NCI-H1694 treated with DMSO at 0.1 percent for 48 hours (cell line): Measurements from ENCODE around the gene ADGRG1.
"Not testable (repeated sequence)": the region's sequence is repeated elsewhere in the genome, so short reads cannot be mapped to it uniquely, and the experiment has no call there.

ENCODE experiments used
- DNase-seq: peaks from one replicate; lab custom pipeline; 2025; lab: John Stamatoyannopoulos, UW

Gene ADGRG1

GRCh38 chr16:57699899-57700298 is 71.5 kb downstream of the ADGRG1 start:
- no peak for DNase-seq

GRCh38 chr16:57700781-57701551 is 72.5 kb downstream of the ADGRG1 start:
- no peak for DNase-seq

- no peak for DNase-seq
Measured at GRCh38 chr16:57701759-57702371, 73.4 kb downstream of the ADGRG1 start.

- no peak for DNase-seq
Measured at GRCh38 chr16:57703416-57704010, 75.1 kb downstream of the ADGRG1 start.

- DNase-seq: no peak
Measured at GRCh38 chr16:57704011-57704904, 75.8 kb downstream of the ADGRG1 start.

- DNase-seq: no peak
Measured at GRCh38 chr16:57704905-57705852, 76.7 kb downstream of the ADGRG1 start.

- no peak for DNase-seq
Measured at GRCh38 chr16:57706717-57707116, 78.3 kb downstream of the ADGRG1 start.

- no peak for DNase-seq
Measured at GRCh38 chr16:57707331-57707730, 78.9 kb downstream of the ADGRG1 start.

- no peak for DNase-seq
Measured at GRCh38 chr16:57708168-57708567, 79.7 kb downstream of the ADGRG1 start.

- DNase-seq: no peak
Measured at GRCh38 chr16:57709663-57710062, 81.2 kb downstream of the ADGRG1 start.

- no peak for DNase-seq
Measured at GRCh38 chr16:57711346-57711745, 82.9 kb downstream of the ADGRG1 start.

- no peak for DNase-seq
Measured at GRCh38 chr16:57711993-57712392, 83.6 kb downstream of the ADGRG1 start.

- DNase-seq: not testable (repeated sequence)
Measured at GRCh38 chr16:57712569-57712968, 84.1 kb downstream of the ADGRG1 start.

GRCh38 chr16:57713596-57713995 is 85.2 kb downstream of the ADGRG1 start:
- DNase-seq: no peak

GRCh38 chr16:57714047-57714446 is 85.6 kb downstream of the ADGRG1 start:
- no peak for DNase-seq
